ENCODE measurements around the gene STARD5.
A peak's percentile ranks its signal among the peaks of the same experiment; 100 is the strongest.

STARD5 gene

GRCh38 chr15:81297603-81298575 lies 26.1 kb downstream of the STARD5 start:
- Histone ChIP-seq H3K9ac (no peak overlapping the region), H3K4me1 (no peaks in the 10 kb centered on the region), H3K4me2 (ENCODE audit: low read length) (no peak overlapping the region), H3K9me3 (ENCODE audit: control insufficient read depth, low read length) (no peaks in the 10 kb centered on the region), H3K36me3 (ENCODE audit: control insufficient read depth, insufficient read depth, low read length) (no peaks in the 10 kb centered on the region), H2AFZ (no peak overlapping the region), H3K4me3 (ENCODE audit: low read depth, low read length) (no peak overlapping the region), H3K79me2 (no peaks in the 10 kb centered on the region), H3K27me3 (ENCODE audit: control insufficient read depth, insufficient read depth, low read length) (no peaks in the 10 kb centered on the region), H3K27ac (no peak overlapping the region)
- TF ChIP-seq CTCF (IDR thresholded peaks at IDR 0.05), result no peak

- H3K9ac ChIP-seq, result no peak overlapping the region
- H2AFZ ChIP-seq, result no peak overlapping the region
- no peak overlapping the region for H3K27ac ChIP-seq
- no peaks in the 10 kb centered on the region for H3K4me1 ChIP-seq
- TF ChIP-seq CTCF (IDR thresholded peaks at IDR 0.05), result no peak
- H3K36me3 ChIP-seq (ENCODE audit: control insufficient read depth, insufficient read depth, low read length), result no peaks in the 10 kb centered on the region
- no peak overlapping the region for H3K4me2 ChIP-seq (ENCODE audit: low read length)
- H3K9me3 ChIP-seq (ENCODE audit: control insufficient read depth, low read length), result no peaks in the 10 kb centered on the region
- H3K27me3 ChIP-seq (ENCODE audit: control insufficient read depth, insufficient read depth, low read length), result no peaks in the 10 kb centered on the region
- no peaks in the 10 kb centered on the region for H3K79me2 ChIP-seq
- H3K4me3 ChIP-seq (ENCODE audit: low read depth, low read length), result no peak overlapping the region
Observed at GRCh38 chr15:81297147-81297572, 26.8 kb downstream of the STARD5 start.

- Histone ChIP-seq H3K4me2 (ENCODE audit: low read length) (no peak overlapping the region), H2AFZ (no peak overlapping the region), H3K27me3 (ENCODE audit: control insufficient read depth, insufficient read depth, low read length) (no peaks in the 10 kb centered on the region), H3K27ac (peak overlapping the region; percentile 29), H3K9me3 (ENCODE audit: control insufficient read depth, low read length) (no peaks in the 10 kb centered on the region), H3K36me3 (ENCODE audit: control insufficient read depth, insufficient read depth, low read length) (no peaks in the 10 kb centered on the region), H3K4me3 (ENCODE audit: low read depth, low read length) (no peak overlapping the region), H3K9ac (no peak overlapping the region), H3K79me2 (no peaks in the 10 kb centered on the region), H3K4me1 (no peaks in the 10 kb centered on the region)
- no peak for TF ChIP-seq CTCF (IDR thresholded peaks at IDR 0.05)
Observed at GRCh38 chr15:81296673-81297072, 27.3 kb downstream of the STARD5 start.

GRCh38 chr15:81296186-81296585 lies 27.8 kb downstream of the STARD5 start:
- Histone ChIP-seq H2AFZ (no peak overlapping the region), H3K9me3 (ENCODE audit: control insufficient read depth, low read length) (no peaks in the 10 kb centered on the region), H3K79me2 (no peaks in the 10 kb centered on the region), H3K27ac (peak overlapping the region; percentile 29), H3K4me2 (ENCODE audit: low read length) (no peak overlapping the region), H3K27me3 (ENCODE audit: control insufficient read depth, insufficient read depth, low read length) (no peaks in the 10 kb centered on the region), H3K36me3 (ENCODE audit: control insufficient read depth, insufficient read depth, low read length) (no peaks in the 10 kb centered on the region), H3K9ac (no peak overlapping the region), H3K4me3 (ENCODE audit: low read depth, low read length) (no peak overlapping the region), H3K4me1 (no peaks in the 10 kb centered on the region)
- TF ChIP-seq CTCF (IDR thresholded peaks at IDR 0.05), result no peak
